ENCODE data around the gene CIART.

DNA sequence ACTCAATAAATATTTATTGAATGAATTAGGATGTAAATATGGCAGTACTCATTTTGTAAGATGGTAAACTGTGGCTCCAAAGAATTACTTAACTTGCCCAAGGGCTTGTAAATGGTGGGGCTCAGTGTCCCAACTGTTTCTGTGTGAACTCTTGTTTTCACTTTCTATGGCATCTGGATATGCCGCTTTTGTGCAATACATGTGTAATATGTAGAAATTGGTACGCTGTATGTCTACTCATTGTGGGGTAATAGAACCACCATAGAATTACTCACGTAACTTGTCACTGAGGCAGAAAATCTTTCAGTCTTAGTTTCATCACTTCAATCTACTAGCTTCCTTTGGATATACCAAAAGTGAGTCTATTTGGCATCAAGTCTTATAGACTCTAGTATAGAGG is 40.0 kb downstream of the CIART start:
- TF ChIP-seq ISL1 (CRISPR knock-in tag; IDR thresholded peaks at IDR 0.05) (no peak), ZFP3 (CRISPR knock-in tag; IDR thresholded peaks at IDR 0.05) (no peak), GLIS3 (CRISPR knock-in tag; IDR thresholded peaks at IDR 0.05) (no peak), ARNTL (CRISPR knock-in tag; IDR thresholded peaks at IDR 0.05; ENCODE audit: borderline replicate concordance, low read depth) (no peak), RARB (CRISPR knock-in tag; IDR thresholded peaks at IDR 0.05) (no peak)
